ENCODE data around the gene PHF2.

Gene PHF2

GRCh38 chr9:93649610-93650261 lies 73.4 kb downstream of the PHF2 start:
- Histone ChIP-seq H3K4me3 (replicated peaks; ENCODE audit: insufficient read depth, low read length) (no peak overlapping the region), H3K27ac (replicated peaks) (no peak overlapping the region), H3K27me3 (ENCODE audit: insufficient read depth, poor library complexity, severe bottlenecking) (no peaks in the 10 kb centered on the region)
- TF ChIP-seq GABPA (IDR thresholded peaks at IDR 0.05; ENCODE audit: low read depth) (no peak), SPI1 (IDR thresholded peaks at IDR 0.05; ENCODE audit: borderline replicate concordance, low read depth) (no peak), POLR2AphosphoS5 (IDR thresholded peaks at IDR 0.05; ENCODE audit: low read depth) (no peak), REST (IDR thresholded peaks at IDR 0.05; ENCODE audit: insufficient replicate concordance, low read depth) (no peak), CTCF (IDR thresholded peaks at IDR 0.05; ENCODE audit: insufficient read depth, low read length) (no peak)
- no peak for DNase-seq (ENCODE audit: low read depth in 1 of 2, low spot score in 1 of 2)

- no peak overlapping the region for H3K27ac ChIP-seq (replicated peaks)
- no peak for DNase-seq (ENCODE audit: low read depth in 1 of 2, low spot score in 1 of 2)
These were observed 74.1 kb downstream of the PHF2 start for GRCh38 chr9:93650448-93650847.

More at GRCh38 chr9:93650448-93650847, 74.1 kb downstream of the PHF2 start:
- Histone ChIP-seq H3K4me3 (replicated peaks; ENCODE audit: insufficient read depth, low read length) (no peak overlapping the region), H3K27me3 (ENCODE audit: insufficient read depth, poor library complexity, severe bottlenecking) (no peaks in the 10 kb centered on the region)
- TF ChIP-seq CTCF (IDR thresholded peaks at IDR 0.05; ENCODE audit: insufficient read depth, low read length) (no peak), POLR2AphosphoS5 (IDR thresholded peaks at IDR 0.05; ENCODE audit: low read depth) (no peak), GABPA (IDR thresholded peaks at IDR 0.05; ENCODE audit: low read depth) (no peak), SPI1 (IDR thresholded peaks at IDR 0.05; ENCODE audit: borderline replicate concordance, low read depth) (no peak), REST (IDR thresholded peaks at IDR 0.05; ENCODE audit: insufficient replicate concordance, low read depth) (no peak)
